GM19395 (cell line): ENCODE measurements around the gene ATF1.
"Not testable (repeated sequence)": the region's sequence is repeated elsewhere in the genome, so short reads cannot be mapped to it uniquely, and the experiment has no call there.

ENCODE experiments used
- ATAC-seq: cut with Tn5 transposase; IDR thresholded peaks from one replicate; pipeline ENCODE4 v1.9.1; 2021; ENCODE audit warnings: mild to moderate bottlenecking, moderate library complexity; ENCODE audit not compliant: unreplicated experiment

Gene ATF1

GRCh38 chr12:50855218-50855617 is 91.3 kb downstream of the ATF1 start:
- ATAC-seq, result not testable (repeated sequence)

- ATAC-seq, result not testable (repeated sequence)
These were observed 91.8 kb downstream of the ATF1 start for GRCh38 chr12:50855679-50856078.

- ATAC-seq, result no peak
These were observed 95.9 kb downstream of the ATF1 start for GRCh38 chr12:50859621-50860310.

GRCh38 chr12:50862316-50862715 is 98.4 kb downstream of the ATF1 start:
- no peak for ATAC-seq

- ATAC-seq, result no peak
These were observed 101.4 kb downstream of the ATF1 start for GRCh38 chr12:50865266-50865665.

GRCh38 chr12:50868881-50869280 is 105.0 kb downstream of the ATF1 start:
- not testable (repeated sequence) for ATAC-seq
